HCT116 (cell line): ENCODE measurements around the gene EEIG1. TPM values are rescaled to one million over a fixed set of nuclear protein-coding genes. Genes with fewer than 3 reads are reported as not detected.

Source experiments
- ATAC-seq: fragments of 200-7000 bp; cut with Tn5 transposase; 2 replicates; pipeline ENCODE4 v1.9.1; 2020; ENCODE audit warnings: mild to moderate bottlenecking, moderate library complexity
- BruUV-seq: library from RNA; stranded (reverse); fragments of 400-500 nt; replicated peaks from 2 replicates; lab custom pipeline; 2021; lab: Mats Ljungman, UMichigan
- CTCF ChIA-PET: fragments of 300-600 bp; sonication (Branson Sonifier 250); formaldehyde crosslinking; loops from one replicate; lab custom pipeline; 2021; ENCODE audit warnings: antibody characterized with exemption; lab: Charles Lee
- POLR2A ChIA-PET: fragments of 300-600, 350-600 bp; sonication (Branson Sonifier 250); formaldehyde crosslinking; loops from one replicate; lab custom pipeline; 2021; ENCODE audit warnings: antibody characterized with exemption; lab: Charles Lee
- RAD21 ChIA-PET, 2 experiments: fragments of 300-600 bp; sonication (Branson Sonifier 250); formaldehyde crosslinking; loops; one replicate each; lab custom pipeline; 2023; ENCODE audit warnings: low total read pairs in 2 of 2; ENCODE audit not compliant: uncharacterized antibody in 2 of 2, unreplicated experiment in 2 of 2, low non-redundant PET in 1 of 2; lab: Charles Lee
- DNase-seq: peaks from one replicate; pipeline ENCODE4 v3.0.0-alpha.2; 2010; ENCODE audit warnings: low read depth, low spot score
- H2AFZ ChIP-seq: fragments of 200-600 bp; shearing (Covaris generic), sonication (generic); 2 replicates; pipeline ENCODE4 v1.6.1; 2017; ENCODE audit warnings: low read depth, mixed run types, mixed read lengths, antibody characterized with exemption, low read length; ENCODE audit not compliant: poor library complexity, severe bottlenecking
- H3K27ac ChIP-seq: 2 replicates; pipeline ENCODE4 v1.5.1; 2012; ENCODE audit warnings: low read depth, low read length
- H3K27me3 ChIP-seq: fragments of 200-600 bp; sonication (generic); 2 replicates; pipeline ENCODE4 v1.6.1; 2016; ENCODE audit warnings: mixed run types, low read length, mixed read lengths; ENCODE audit not compliant: insufficient read depth
- H3K36me3 ChIP-seq, 2 experiments: fragments of 200-500 bp in 1 of 2; fragments of 200-600 bp in 1 of 2; sonication (Bioruptor generic) in 1 of 2; sonication (generic) in 1 of 2; 2 replicates each; pipeline versions ENCODE4 v1.5.1 to v1.6.1; 2014 to 2016; ENCODE audit warnings: low read length in 2 of 2, inconsistent platforms in 1 of 2, mixed read lengths in 1 of 2, mixed run types in 1 of 2; ENCODE audit not compliant: insufficient read depth in 2 of 2, control insufficient read depth in 1 of 2
- H3K4me1 ChIP-seq, 2 experiments: fragments of 200-600 bp in 1 of 2; sonication (generic) in 1 of 2; 2 replicates each; pipeline versions ENCODE4 v1.5.1 to v1.6.1; 2012 to 2017; ENCODE audit warnings: low read length in 2 of 2, inconsistent platforms in 1 of 2, mild to moderate bottlenecking in 1 of 2, mixed read lengths in 1 of 2, mixed run types in 1 of 2, moderate library complexity in 1 of 2; ENCODE audit not compliant: insufficient read depth in 2 of 2, control insufficient read depth in 1 of 2
- H3K4me2 ChIP-seq: fragments of 200-600 bp; sonication (generic); 2 replicates; pipeline ENCODE4 v1.6.1; 2017; ENCODE audit warnings: mixed run types, low read length, mixed read lengths
- H3K4me3 ChIP-seq, 2 experiments: fragments of 200-600 bp in 1 of 2; sonication (generic) in 1 of 2; replicated peaks in 1 of 2; 2 replicates each; pipeline ENCODE4 v1.5.1; 2011 to 2016; ENCODE audit warnings: low read length in 2 of 2, control low read depth in 1 of 2, low read depth in 1 of 2, mild to moderate bottlenecking in 1 of 2, mixed read lengths in 1 of 2, mixed run types in 1 of 2
- H3K79me2 ChIP-seq: fragments of 200-600 bp; sonication (generic); 2 replicates; pipeline ENCODE4 v1.6.1; 2017; ENCODE audit warnings: mild to moderate bottlenecking, mixed run types, low read length, moderate library complexity, mixed read lengths; ENCODE audit not compliant: insufficient read depth
- H3K9ac ChIP-seq: fragments of 200-600 bp; sonication (generic); 2 replicates; pipeline ENCODE4 v1.6.1; 2016; ENCODE audit warnings: low read length, mixed read lengths
- H3K9me2 ChIP-seq: fragments of 200-600 bp; sonication (generic), shearing (Covaris generic); 2 replicates; pipeline ENCODE4 v1.6.1; 2017; ENCODE audit warnings: mixed run types, mild to moderate bottlenecking, moderate library complexity; ENCODE audit not compliant: insufficient read depth
- H3K9me3 ChIP-seq, 2 experiments: fragments of 200-500 bp in 1 of 2; fragments of 200-600 bp in 1 of 2; sonication (Bioruptor generic) in 1 of 2; sonication (generic) in 1 of 2; 2 replicates each; pipeline ENCODE4 v1.6.1; 2014 to 2017; ENCODE audit warnings: low read length in 2 of 2, mixed read lengths in 2 of 2, inconsistent platforms in 1 of 2, low read depth in 1 of 2, mild to moderate bottlenecking in 1 of 2, mixed run types in 1 of 2, moderate library complexity in 1 of 2; ENCODE audit not compliant: control insufficient read depth in 1 of 2, insufficient read depth in 1 of 2
- H4K20me1 ChIP-seq: fragments of 200-600 bp; sonication (generic), shearing (Covaris generic); 2 replicates; pipeline ENCODE4 v1.6.1; 2017; ENCODE audit warnings: mixed run types, mild to moderate bottlenecking, moderate library complexity; ENCODE audit not compliant: insufficient read depth
- CEBPB ChIP-seq: IDR thresholded peaks from 2 replicates; pipeline ENCODE4 v1.6.1; 2012; ENCODE audit warnings: low read depth
- POLR2AphosphoS5 ChIP-seq: IDR thresholded peaks from 2 replicates; pipeline ENCODE4 v1.6.1; 2011; ENCODE audit warnings: mild to moderate bottlenecking, low read depth, low read length, moderate library complexity
- SRF ChIP-seq: IDR thresholded peaks from 2 replicates; pipeline ENCODE4 v1.6.1; 2012; ENCODE audit warnings: low read depth
- ZFX ChIP-seq: fragments of 450-650 bp; IDR thresholded peaks from 2 replicates; pipeline ENCODE4 v1.6.1; 2017
- intact Hi-C: fragments of 100-400 bp; cut with micrococcal nuclease; formaldehyde crosslinking; loops from 2 replicates; pipeline ENCODE4 v1.10.0; 2022
- total RNA-seq: library from RNA; stranded (reverse); gene quantifications from one replicate; pipeline ENCODE4 v1.2.1, GENCODE V29; 2021; ENCODE audit not compliant: unreplicated experiment

EEIG1 gene
- total RNA-seq, 1 experiment from 2014 or later, result 44.2 TPM

DNA sequence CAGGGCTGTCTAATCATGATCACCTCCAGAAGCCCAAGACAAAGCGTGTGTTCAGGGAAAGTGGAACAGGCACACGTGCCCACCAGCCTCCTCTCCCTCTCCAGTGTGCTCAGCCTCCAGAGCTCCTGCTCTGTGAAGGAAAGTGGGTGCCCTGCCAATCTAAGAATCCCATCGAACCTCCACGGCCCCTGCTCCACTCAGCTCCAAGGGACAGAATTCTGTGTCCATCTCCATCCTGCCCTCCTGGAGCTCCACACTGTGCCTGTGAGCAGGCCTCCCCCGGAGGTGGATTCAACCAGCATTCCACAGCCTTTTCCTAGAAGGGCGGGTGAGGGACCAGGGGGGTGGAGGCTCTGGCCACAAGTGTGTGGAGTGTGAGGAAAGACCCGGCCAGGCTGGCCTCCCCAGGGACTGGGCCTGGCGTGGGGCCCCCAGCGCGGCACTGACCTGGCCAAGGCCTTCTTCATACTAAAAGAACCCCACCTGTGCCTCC is 6.0 kb downstream of the EEIG1 start:
- H3K36me3 ChIP-seq, result no peaks in the 10 kb centered on the region
- H4K20me1 ChIP-seq, result no peaks in the 10 kb centered on the region
- H3K4me2 ChIP-seq, result no peak overlapping the region
- H3K4me1 ChIP-seq, result peaks cover 48 to 64% of the 10 kb centered on the region in 2 experiments
- no peaks in the 10 kb centered on the region for H3K9me2 ChIP-seq
- BruUV-seq, result no TSS peak
- H3K27me3 ChIP-seq, result no peaks in the 10 kb centered on the region
- intact Hi-C loops, result no loop called here
- peaks cover 97% of the 10 kb centered on the region for H3K79me2 ChIP-seq
- no peak for TF ChIP-seq POLR2AphosphoS5
- TF ChIP-seq CEBPB, result no peak
- no peak for TF ChIP-seq ZFX
- no peak overlapping the region for H3K27ac ChIP-seq
- H3K9ac ChIP-seq, result no peak overlapping the region
- H3K9me3 ChIP-seq, result no peaks in the 10 kb centered on the region
- DNase-seq (no peak), ATAC-seq (no peak)
- H2AFZ ChIP-seq, result no peak overlapping the region
- POLR2A ChIA-PET, result no interaction called here
- no peak overlapping the region for H3K4me3 ChIP-seq
- CTCF ChIA-PET, result no interaction called here
- RAD21 ChIA-PET, result no interaction called here

- Histone ChIP-seq H3K4me2 (no peak overlapping the region), H3K27ac (peak overlapping the region; percentile 20; the same call in 1 of the 2 replicates), H2AFZ (no peak overlapping the region), H3K4me3 (no peak overlapping the region), H3K9ac (no peak overlapping the region), H3K9me3 (no peaks in the 10 kb centered on the region), H3K27me3 (no peaks in the 10 kb centered on the region), H3K79me2 (peaks cover 97% of the 10 kb centered on the region), H3K36me3 (no peaks in the 10 kb centered on the region), H3K4me1 (peaks cover 54 to 64% of the 10 kb centered on the region in 2 experiments), H3K9me2 (no peaks in the 10 kb centered on the region), H4K20me1 (no peaks in the 10 kb centered on the region)
- POLR2A ChIA-PET, result no interaction called here
- ATAC-seq (no peak), DNase-seq (no peak)
- CTCF ChIA-PET, result no interaction called here
- no TSS peak for BruUV-seq
- intact Hi-C loops, result no loop called here
- RAD21 ChIA-PET, result no interaction called here
- TF ChIP-seq SRF, result no peak
Measured at GRCh38 chr9:127974001-127974768, 6.6 kb downstream of the EEIG1 start.
